K562 (cell line): ENCODE data around the gene ITPK1. TPM values are rescaled to one million over a fixed set of nuclear protein-coding genes. Genes with fewer than 3 reads are reported as not detected.

Experiments
- ATAC-seq: fragments of 200-7000 bp; cut with Tn5 transposase; 3 replicates; pipeline ENCODE4 v1.9.1; 2020; ENCODE audit warnings: moderate library complexity
- BruUV-seq: library from RNA; stranded (reverse); fragments of 400-500 nt; replicated peaks from 2 replicates; lab custom pipeline; 2021; lab: Mats Ljungman, UMichigan
- CTCF ChIA-PET: fragments of 300-600 bp; formaldehyde crosslinking; extraction: SDS; loops from one replicate; lab custom pipeline; 2021; ENCODE audit warnings: low intra/inter-chr PET ratio; lab: Yijun Ruan, JAX
- POLR2A ChIA-PET: fragments of 300-600, 350-650 bp; sonication (Branson Sonifier 250); formaldehyde crosslinking; extraction: SDS; loops from one replicate; lab custom pipeline; 2021; ENCODE audit warnings: antibody characterized with exemption, inconsistent platforms; lab: Yijun Ruan, JAX
- DNase-seq, 4 experiments: peaks; one replicate each; pipeline versions ENCODE4 v3.0.0 to v3.0.0-alpha.2; 2011 to 2018; ENCODE audit warnings: low spot score in 3 of 4, mixed read lengths in 3 of 4; ENCODE audit errors: extremely low read depth in 1 of 4
- FAIRE-seq: peaks from 2 replicates; lab custom pipeline; 2011; peaks lifted over from hg19 to GRCh38; lab: Jason Lieb, UNC
- H2AFZ ChIP-seq: 2 replicates; pipeline ENCODE4 v1.6.0; 2011; ENCODE audit warnings: low read depth, low read length, control low read depth, inconsistent platforms
- H3K27ac ChIP-seq: fragments of 200-600 bp; 3 replicates; pipeline ENCODE4 v1.8.0; 2011; ENCODE audit warnings: low read depth, mild to moderate bottlenecking, control low read depth, inconsistent platforms, low read length, moderate library complexity, mixed read lengths; ENCODE audit errors: extremely low read depth
- H3K27me3 ChIP-seq, 2 experiments: fragments of 300-600 bp in 1 of 2; 2 replicates in 1 of 2; 3 replicates in 1 of 2; pipeline versions ENCODE4 v1.6.0 to v1.8.0; 2011; ENCODE audit warnings: inconsistent platforms in 2 of 2, low read length in 2 of 2, mild to moderate bottlenecking in 1 of 2, mixed read lengths in 1 of 2, moderate library complexity in 1 of 2; ENCODE audit not compliant: control insufficient read depth in 2 of 2, insufficient read depth in 2 of 2
- H3K36me3 ChIP-seq: fragments of 300-600 bp; 3 replicates; pipeline ENCODE4 v1.8.0; 2011; ENCODE audit warnings: mild to moderate bottlenecking, low read length, inconsistent platforms; ENCODE audit not compliant: control insufficient read depth, insufficient read depth
- H3K4me1 ChIP-seq, 2 experiments: fragments of 200-600 bp in 1 of 2; replicated peaks in 1 of 2; 2 replicates in 1 of 2; 3 replicates in 1 of 2; pipeline versions ENCODE4 v1.5.1 to v1.8.0; 2011; ENCODE audit warnings: inconsistent platforms in 2 of 2, low read length in 2 of 2, mild to moderate bottlenecking in 1 of 2, mixed read lengths in 1 of 2, moderate library complexity in 1 of 2; ENCODE audit not compliant: control insufficient read depth in 2 of 2, insufficient read depth in 2 of 2
- H3K4me2 ChIP-seq: 2 replicates; pipeline ENCODE4 v1.6.1; 2011; ENCODE audit warnings: low read length, control low read depth, inconsistent platforms, mixed read lengths; ENCODE audit not compliant: insufficient read depth
- H3K4me3 ChIP-seq: fragments of 200-600 bp; sonication (generic), shearing (Covaris generic); 2 replicates; pipeline ENCODE4 v1.5.1; 2016; ENCODE audit warnings: control low read depth, inconsistent platforms
- H3K79me2 ChIP-seq: fragments of 200-600 bp; 3 replicates; pipeline ENCODE4 v1.8.0; 2011; ENCODE audit warnings: low read length, inconsistent platforms; ENCODE audit not compliant: control insufficient read depth, insufficient read depth
- H3K9ac ChIP-seq, 2 experiments: 2 replicates each; pipeline versions ENCODE4 v1.6.0 to v1.6.1; 2011; ENCODE audit warnings: low read depth in 2 of 2, low read length in 2 of 2, control low read depth in 1 of 2, inconsistent platforms in 1 of 2, mild to moderate bottlenecking in 1 of 2, mixed read lengths in 1 of 2; ENCODE audit not compliant: insufficient read depth in 1 of 2
- H3K9me1 ChIP-seq: one replicate; pipeline ENCODE4 v1.6.0; 2011; ENCODE audit warnings: inconsistent platforms, mild to moderate bottlenecking, low read length, moderate library complexity; ENCODE audit not compliant: control insufficient read depth, insufficient read depth
- H3K9me3 ChIP-seq: replicated peaks from 2 replicates; pipeline ENCODE4 v1.5.1; 2011; ENCODE audit warnings: low read depth, low read length, inconsistent platforms; ENCODE audit not compliant: control insufficient read depth, insufficient read depth
- H4K20me1 ChIP-seq: replicated peaks from 2 replicates; pipeline ENCODE4 v1.6.1; 2011; ENCODE audit warnings: low read length, inconsistent platforms, mixed read lengths; ENCODE audit not compliant: control insufficient read depth, insufficient read depth
- CEBPB ChIP-seq: fragments of 450-650 bp; IDR thresholded peaks from 2 replicates; pipeline ENCODE4 v1.6.1; 2016; ENCODE audit warnings: missing genetic modification characterization, missing compliant biosample characterization
- CGGBP1 ChIP-seq: fragments of 250-450 bp; sonication (Bioruptor Pico); IDR thresholded peaks from 2 replicates; pipeline ENCODE4 v1.9.0; 2021; ENCODE audit warnings: mild to moderate bottlenecking
- CREB3L1 ChIP-seq: fragments of 450-650 bp; IDR thresholded peaks from 2 replicates; pipeline ENCODE4 v1.6.1; 2014; ENCODE audit warnings: low read depth, mild to moderate bottlenecking, moderate library complexity, borderline replicate concordance
- E2F6 ChIP-seq, 2 experiments: IDR thresholded peaks; 2 replicates each; pipeline ENCODE4 v1.6.1; 2011; ENCODE audit warnings: borderline replicate concordance in 1 of 2, control low read depth in 1 of 2, low read depth in 1 of 2, low read length in 1 of 2, mild to moderate bottlenecking in 1 of 2, mixed read lengths in 1 of 2, moderate library complexity in 1 of 2; ENCODE audit not compliant: insufficient read depth in 1 of 2, insufficient read length in 1 of 2, poor library complexity in 1 of 2, severe bottlenecking in 1 of 2; ENCODE audit errors: extremely low read depth in 1 of 2
- ELK1 ChIP-seq: sonication (generic); formaldehyde crosslinking; IDR thresholded peaks from 2 replicates; pipeline ENCODE4 v1.8.1; 2022; ENCODE audit warnings: missing genetic modification reagents
- ETV5 ChIP-seq: sonication (generic); formaldehyde crosslinking; IDR thresholded peaks from 2 replicates; pipeline ENCODE4 v1.4.0; 2020; ENCODE audit warnings: low read depth, mild to moderate bottlenecking, missing genetic modification reagents
- KLF1 ChIP-seq: fragments of 450-650 bp; IDR thresholded peaks from 2 replicates; pipeline ENCODE4 v1.6.1; 2016; ENCODE audit warnings: missing genetic modification characterization, missing compliant biosample characterization
- TCF7 ChIP-seq: sonication (generic); IDR thresholded peaks from 2 replicates; pipeline ENCODE4 v1.6.1; 2016; ENCODE audit warnings: antibody characterized with exemption, borderline replicate concordance
- ZNF407 ChIP-seq: fragments of 450-650 bp; IDR thresholded peaks from 2 replicates; pipeline ENCODE4 v1.6.1; 2016; ENCODE audit warnings: low read depth
- WGBS: fragments of 100-300 bp; shearing (Covaris generic); methylation state at CpG from one replicate; pipeline ENCODE4 v1.1.6; 2016; ENCODE audit warnings: low coverage, mixed read lengths; ENCODE audit not compliant: insufficient coverage; ENCODE audit errors: missing lambda C conversion rate; 5-methylcytosine and 5-hydroxymethylcytosine counted together
- in situ Hi-C: fragments of 300-500 bp; cut with MboI; formaldehyde crosslinking; loops from 4 replicates; pipeline ENCODE4 v1.15.0; 2018; ENCODE audit warnings: inconsistent platforms, mixed read lengths
- intact Hi-C: fragments of 100-400 bp; cut with micrococcal nuclease; formaldehyde crosslinking; loops from 2 replicates; pipeline ENCODE4 v1.14.2; 2022
- polyA plus RNA-seq, 8 experiments: library from polyadenylated mRNA; depleted of rRNA in 4 of 8; stranded (reverse) in 5 of 8; unstranded in 3 of 8; fragments of >200 nt; fragmentation: Nextera tagmentation in 2 of 8; fragmentation: Illumina TruSeq in 1 of 8; extraction: Ambion mirVana in 2 of 8; extraction: Trizol in 1 of 8; gene quantifications; 2 replicates each; pipeline versions ENCODE4 v1.2.1 to v1.2.3, GENCODE V29; 2011 to 2014; ENCODE audit warnings: inconsistent platforms in 1 of 8, missing spikeins in 1 of 8
- total RNA-seq, 7 experiments: library from RNA; depleted of rRNA in 6 of 7; stranded (reverse); fragments of >200 nt in 6 of 7; fragmentation: Illumina TruSeq in 2 of 7; extraction: Trizol in 2 of 7; gene quantifications; 2 replicates each; pipeline versions ENCODE4 v1.2.1 to v1.2.3, GENCODE V29; 2011 to 2021; ENCODE audit warnings: low replicate concordance in 1 of 7

Gene ITPK1
- total and polyA plus RNA-seq, 9 of the 15 experiments (the other 6 are each of a cell fraction or from before 2014, with no cell fraction given): 1.2 to 39.2 (median 23.0) TPM

- no TSS peak for BruUV-seq
- H3K27me3 ChIP-seq: no peaks in the 10 kb centered on the region
- FAIRE-seq (no peak), DNase-seq (no peak), ATAC-seq (no peak)
- no peak overlapping the region for H3K9ac ChIP-seq
- no peaks in the 10 kb centered on the region; the same call in 1 of the 2 replicates for H4K20me1 ChIP-seq
- H3K4me1 ChIP-seq: peaks cover 3 to 7% of the 10 kb centered on the region in 2 experiments; a peak in 4 of 5 replicates
- ChIA-PET POLR2A (interaction anchor here (0.7 to 0.9 kb wide), 2 partner anchors 9 to 12 kb away, joined by 3 read pairs; no protein-coding TSS in a partner anchor), CTCF (no interaction called here)
- H3K4me3 ChIP-seq: no peak overlapping the region
- H3K9me3 ChIP-seq: no peaks in the 10 kb centered on the region
- H3K27ac ChIP-seq: no peak overlapping the region
- no peak overlapping the region for H2AFZ ChIP-seq
- WGBS: 72% methylated on average over 6 of the region's 9 CpGs
- no peaks in the 10 kb centered on the region for H3K9me1 ChIP-seq
- intact Hi-C loops: no loop called here
- no peaks in the 10 kb centered on the region for H3K79me2 ChIP-seq
- H3K4me2 ChIP-seq: no peak overlapping the region
- H3K36me3 ChIP-seq: no peaks in the 10 kb centered on the region
- in situ Hi-C loops: no loop called here
- TF ChIP-seq KLF1 (tag): no peak
- no peak for TF ChIP-seq ELK1 (CRISPR knock-in tag)
- no peak for TF ChIP-seq TCF7
- no peak for TF ChIP-seq CGGBP1 (CRISPR knock-in tag)
- no peak for TF ChIP-seq E2F6 (IDR thresholded peaks at IDR 0.05; ENCODE audit: borderline replicate concordance in 1 of 2, extremely low read depth in 1 of 2, insufficient read depth in 1 of 2, insufficient read length in 1 of 2, low read depth in 1 of 2, low read length in 1 of 2, poor library complexity in 1 of 2, severe bottlenecking in 1 of 2)
- TF ChIP-seq ETV5: no peak
- TF ChIP-seq ZNF407: no peak
- TF ChIP-seq CEBPB (tag): no peak
- TF ChIP-seq CREB3L1: no peak
These were observed 36.9 kb downstream of the ITPK1 start for GRCh38 chr14:93078870-93079269.
